GM21423 (cell line): ENCODE measurements around the gene ACSS2.

Experiments used
- ATAC-seq: cut with Tn5 transposase; IDR thresholded peaks from one replicate; pipeline ENCODE4 v1.9.1; 2021; ENCODE audit warnings: mild to moderate bottlenecking, moderate library complexity; ENCODE audit not compliant: unreplicated experiment

The ACSS2 gene, protein sequence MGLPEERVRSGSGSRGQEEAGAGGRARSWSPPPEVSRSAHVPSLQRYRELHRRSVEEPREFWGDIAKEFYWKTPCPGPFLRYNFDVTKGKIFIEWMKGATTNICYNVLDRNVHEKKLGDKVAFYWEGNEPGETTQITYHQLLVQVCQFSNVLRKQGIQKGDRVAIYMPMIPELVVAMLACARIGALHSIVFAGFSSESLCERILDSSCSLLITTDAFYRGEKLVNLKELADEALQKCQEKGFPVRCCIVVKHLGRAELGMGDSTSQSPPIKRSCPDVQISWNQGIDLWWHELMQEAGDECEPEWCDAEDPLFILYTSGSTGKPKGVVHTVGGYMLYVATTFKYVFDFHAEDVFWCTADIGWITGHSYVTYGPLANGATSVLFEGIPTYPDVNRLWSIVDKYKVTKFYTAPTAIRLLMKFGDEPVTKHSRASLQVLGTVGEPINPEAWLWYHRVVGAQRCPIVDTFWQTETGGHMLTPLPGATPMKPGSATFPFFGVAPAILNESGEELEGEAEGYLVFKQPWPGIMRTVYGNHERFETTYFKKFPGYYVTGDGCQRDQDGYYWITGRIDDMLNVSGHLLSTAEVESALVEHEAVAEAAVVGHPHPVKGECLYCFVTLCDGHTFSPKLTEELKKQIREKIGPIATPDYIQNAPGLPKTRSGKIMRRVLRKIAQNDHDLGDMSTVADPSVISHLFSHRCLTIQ

DNA sequence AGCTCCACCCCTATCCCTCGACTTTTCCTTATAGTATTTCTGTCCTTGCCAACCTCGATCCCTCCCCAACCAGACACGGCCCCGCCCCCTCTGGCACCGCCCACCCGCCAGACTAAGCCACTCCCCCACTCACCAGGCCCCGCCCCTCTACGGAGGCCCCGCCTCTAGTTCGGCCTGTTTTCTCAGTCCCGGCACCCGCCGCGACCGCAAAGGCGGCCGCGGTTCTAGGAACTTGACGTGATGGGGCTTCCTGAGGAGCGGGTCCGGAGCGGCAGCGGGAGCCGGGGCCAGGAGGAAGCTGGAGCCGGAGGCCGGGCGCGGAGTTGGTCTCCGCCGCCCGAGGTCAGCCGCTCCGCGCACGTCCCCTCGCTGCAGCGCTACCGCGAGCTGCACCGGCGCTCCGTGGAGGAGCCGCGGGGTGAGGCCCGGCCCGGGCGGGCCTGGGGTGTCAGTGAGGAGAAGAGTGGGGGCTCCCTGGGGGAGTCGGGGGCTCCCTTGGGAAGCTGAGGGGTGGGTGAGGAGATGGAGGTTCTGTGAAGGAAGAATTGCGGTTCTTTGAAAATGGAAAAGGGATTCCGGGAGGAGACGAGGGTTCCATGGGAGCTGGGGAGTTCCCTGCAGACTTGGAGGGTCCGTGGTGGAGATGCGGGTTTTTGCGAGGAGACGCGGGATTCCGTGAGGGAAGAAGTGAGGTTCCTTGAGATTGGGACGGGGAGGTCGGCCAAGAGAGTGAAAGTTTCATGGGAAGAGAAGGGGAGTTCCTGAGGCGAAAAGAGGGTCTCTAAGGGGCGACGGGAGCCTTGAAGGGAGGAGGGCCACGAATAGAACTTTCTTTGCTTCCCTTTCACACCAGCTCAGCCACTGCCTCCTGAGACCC, at the start of gene ACSS2:
Gene ACSS2, plus strand, starts transcription at position 207 of the 877 bp plus-strand sequence. Its CDS starts 34 bp downstream, at position 241.
- peak; percentile 47 for ATAC-seq

DNA sequence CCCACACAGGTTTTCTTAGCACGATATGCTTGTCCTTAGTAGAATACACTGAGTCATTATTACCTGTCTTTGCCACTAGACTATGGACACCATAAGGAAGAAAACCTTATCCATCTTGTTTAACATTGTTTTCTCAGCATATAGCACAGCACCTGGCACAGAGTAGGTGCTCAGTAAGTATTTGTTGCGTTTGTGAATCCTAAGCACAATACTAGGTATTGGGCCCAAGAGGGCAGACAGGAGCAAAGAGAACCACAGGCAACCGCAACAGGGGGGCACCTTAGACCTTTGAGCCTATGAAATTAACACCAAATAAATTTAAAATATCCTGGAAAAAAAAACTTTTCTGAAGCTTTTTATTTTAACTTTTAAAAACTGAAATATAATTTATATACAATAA, 47.2 kb upstream of the ACSS2 start:
- no peak for ATAC-seq

DNA sequence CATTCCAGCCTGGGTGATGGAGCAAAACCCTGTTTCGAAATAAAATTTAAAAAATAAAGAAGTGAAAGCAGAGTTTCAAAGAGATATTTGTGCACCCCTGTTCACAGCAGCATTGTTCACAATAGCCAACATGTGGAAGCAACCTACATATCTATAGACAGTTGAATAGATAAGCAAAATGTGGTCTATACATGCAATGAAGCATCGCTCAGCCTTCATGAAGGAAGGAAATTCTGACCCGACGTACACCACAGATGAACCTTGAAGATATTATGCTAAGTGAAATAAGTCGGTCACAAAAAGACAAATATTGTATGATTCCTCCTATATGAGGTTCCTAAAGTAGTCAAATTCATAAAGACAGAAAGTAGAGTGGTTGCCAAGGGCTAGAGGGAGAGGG, 44.5 kb upstream of the ACSS2 start:
- ATAC-seq, result no peak

DNA sequence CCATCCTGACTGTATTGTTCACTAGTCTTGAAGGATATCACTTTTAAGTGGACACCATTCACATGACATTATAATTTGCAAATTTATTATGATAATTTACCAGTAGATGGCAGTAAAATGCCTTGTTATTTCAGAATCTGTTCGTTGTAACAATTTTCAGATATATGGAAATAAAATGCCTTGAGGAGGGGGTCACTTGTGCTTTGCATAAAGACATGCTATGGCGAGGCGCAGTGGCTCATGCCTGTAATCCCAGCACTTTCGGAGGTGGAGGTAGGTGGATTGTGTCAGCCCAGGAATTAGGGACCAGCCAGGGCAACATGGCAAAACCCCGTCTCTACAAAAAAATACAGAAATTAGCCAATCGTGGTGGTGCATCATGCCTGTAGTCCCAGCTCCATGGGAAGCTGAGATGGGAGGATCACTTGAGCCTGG, 41.9 kb upstream of the ACSS2 start:
- no peak for ATAC-seq

GRCh38 chr20:34842143-34842542, 34.3 kb upstream of the ACSS2 start:
- no peak for ATAC-seq

- ATAC-seq, result no peak
Observed at GRCh38 chr20:34843421-34843820, 33.0 kb upstream of the ACSS2 start.

DNA sequence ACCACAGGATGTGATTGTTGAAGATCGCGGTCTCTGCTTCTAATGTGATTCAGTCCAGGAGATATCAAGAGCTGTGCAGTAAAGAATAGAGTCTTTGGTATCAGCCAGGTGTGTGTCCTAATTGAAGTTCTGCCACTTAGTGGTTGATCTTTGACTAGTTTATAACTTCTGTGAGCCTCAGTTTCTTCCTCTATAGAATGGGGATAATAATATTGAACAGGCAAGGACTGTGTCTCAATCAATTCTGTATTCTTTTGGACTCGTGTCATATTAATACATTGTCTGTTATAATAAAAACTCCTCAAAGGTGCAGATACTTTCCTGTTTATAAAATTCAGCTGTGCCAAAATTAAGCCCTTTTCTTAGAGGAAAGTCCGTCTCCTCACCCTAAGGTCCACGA, 27.8 kb upstream of the ACSS2 start:
- ATAC-seq, result no peak

GRCh38 chr20:34849778-34850177, 26.6 kb upstream of the ACSS2 start:
- no peak for ATAC-seq

DNA sequence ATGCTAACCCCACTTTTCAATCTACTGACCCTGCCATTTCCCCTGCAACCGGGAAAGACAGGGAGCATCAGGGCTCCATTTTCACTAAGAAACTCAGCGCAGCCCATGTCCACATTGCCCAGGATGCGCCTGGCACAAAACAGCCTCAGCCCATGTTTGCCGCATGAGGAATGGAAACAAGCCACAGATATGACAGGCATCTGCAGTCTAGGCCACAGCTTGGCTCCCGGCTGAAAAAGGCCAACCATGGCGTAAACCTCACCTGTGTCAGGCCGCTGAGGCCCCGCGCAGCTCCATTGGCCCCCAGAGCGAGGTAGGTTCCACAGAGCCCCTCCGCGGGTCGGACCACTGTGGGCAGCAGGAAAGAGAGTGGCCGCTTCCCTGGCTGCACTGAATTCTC, 25.4 kb upstream of the ACSS2 start:
- no peak for ATAC-seq

- ATAC-seq, result no peak
Observed at GRCh38 chr20:34852298-34852697, 24.1 kb upstream of the ACSS2 start.

- no peak for ATAC-seq
Observed at GRCh38 chr20:34859367-34859766, 17.0 kb upstream of the ACSS2 start.

DNA sequence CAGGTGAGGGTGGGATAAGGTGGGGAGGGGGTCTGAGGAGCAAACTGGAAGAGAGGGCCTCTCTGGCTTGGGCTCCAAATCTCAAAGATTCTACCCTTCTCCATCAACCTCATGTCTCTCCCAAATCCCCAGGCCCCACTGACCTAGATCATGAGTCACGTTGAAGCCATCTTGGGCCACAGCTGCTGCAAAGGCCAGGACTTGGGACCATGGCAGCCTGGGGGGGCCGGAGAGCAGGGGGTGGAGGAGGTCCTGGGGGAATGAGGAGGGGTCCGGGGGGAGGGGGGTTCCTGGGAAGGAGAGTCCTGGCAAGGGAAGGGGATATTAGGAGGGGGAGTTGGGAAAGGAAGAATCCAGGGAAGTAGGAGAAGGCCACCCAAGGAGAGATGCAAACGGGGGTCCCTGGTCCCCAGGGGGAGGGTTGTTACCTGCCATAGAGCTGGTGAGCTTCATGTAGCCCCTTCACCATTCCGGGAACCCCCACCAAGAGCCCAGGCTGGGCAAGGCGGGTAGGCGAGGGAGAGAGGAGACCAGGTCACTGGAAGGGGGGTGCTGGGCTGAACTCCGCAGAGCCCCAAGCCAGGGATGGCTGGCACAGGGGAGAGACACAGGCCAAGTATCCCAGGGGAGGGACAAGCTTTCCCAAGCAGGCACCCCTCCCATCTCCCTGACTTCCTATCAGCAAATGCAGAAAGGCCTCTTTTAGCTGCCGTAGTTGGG, 16.4 kb upstream of the ACSS2 start:
- no peak for ATAC-seq

- ATAC-seq, result no peak
Observed at GRCh38 chr20:34861386-34862084, 14.9 kb upstream of the ACSS2 start.

DNA sequence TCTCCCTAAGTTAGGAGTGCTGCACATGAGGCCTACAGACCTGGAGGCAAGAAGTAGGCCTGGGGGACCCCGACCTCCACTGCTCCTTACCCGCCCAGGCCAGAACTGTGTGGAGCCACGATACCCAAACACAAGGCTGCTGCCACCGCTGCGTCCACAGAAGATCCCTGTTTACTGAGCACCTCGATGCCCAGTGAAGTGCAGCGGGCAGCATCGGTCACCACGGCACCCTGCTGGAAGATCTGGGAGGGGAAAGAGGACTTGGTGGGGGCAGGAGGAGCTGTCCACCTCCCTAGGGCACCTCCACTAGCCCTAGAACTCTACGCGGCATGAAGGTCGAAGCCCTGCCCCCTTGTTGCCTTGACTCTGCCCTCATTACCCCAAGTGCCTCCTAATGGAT, 13.7 kb upstream of the ACSS2 start:
- ATAC-seq, result no peak

- no peak for ATAC-seq
Observed at GRCh38 chr20:34863421-34863965, 12.9 kb upstream of the ACSS2 start.

DNA sequence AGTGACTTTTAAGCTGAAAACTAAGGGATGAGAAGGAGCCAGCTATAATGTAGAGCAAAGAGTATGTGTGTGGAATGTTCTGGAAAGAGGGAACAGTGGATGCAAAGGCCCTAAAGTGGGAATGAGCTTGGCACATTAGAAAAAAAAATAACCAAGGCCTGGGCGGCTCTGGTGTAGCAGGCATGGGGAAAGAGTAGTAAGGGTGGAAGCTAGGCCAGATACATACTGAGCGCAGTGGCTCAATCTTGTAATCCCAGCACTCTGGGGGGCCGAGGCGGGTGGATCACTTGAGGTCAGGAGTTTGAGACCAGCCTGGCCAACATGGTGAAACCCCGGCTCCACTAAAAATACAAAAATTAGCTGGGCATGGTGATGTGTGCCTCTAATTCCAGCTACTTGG, 12.2 kb upstream of the ACSS2 start:
- ATAC-seq, result no peak

- no peak for ATAC-seq
Observed at GRCh38 chr20:34871320-34871926, 5.0 kb upstream of the ACSS2 start.

DNA sequence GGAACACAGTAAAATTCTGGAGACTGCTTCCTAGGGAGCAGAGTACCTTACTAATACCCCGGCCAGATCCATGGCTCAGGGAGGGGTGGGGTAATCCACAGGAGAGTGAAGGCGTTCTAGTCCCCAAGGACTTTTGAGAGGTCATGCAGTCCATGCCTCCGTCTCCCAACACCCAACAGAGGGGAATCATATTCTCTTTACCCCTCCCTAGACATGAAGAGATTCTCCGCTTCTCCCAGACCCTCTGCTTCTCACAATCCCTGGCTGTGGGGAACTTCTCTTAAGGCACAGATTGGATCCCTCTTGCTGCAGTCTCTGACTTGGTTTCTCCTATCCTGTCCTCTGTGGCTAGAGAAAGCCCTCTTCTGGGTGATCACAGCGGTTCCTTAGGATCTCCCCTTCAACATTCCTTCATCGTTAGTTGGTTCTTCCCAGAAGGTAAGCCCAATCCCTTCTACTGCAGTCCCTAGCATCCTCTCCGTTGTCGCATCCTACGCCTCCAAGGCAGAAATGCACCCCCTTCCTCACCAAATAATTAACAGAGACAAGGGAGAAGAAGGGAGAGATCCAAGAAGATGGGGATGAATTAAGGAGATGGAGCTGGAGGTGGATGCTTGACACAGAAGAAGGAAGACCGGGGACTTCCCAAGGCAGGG, 4.3 kb upstream of the ACSS2 start:
- no peak for ATAC-seq
